Measurements from ENCODE around the gene VPS51. TPM values are rescaled to one million over a fixed set of nuclear protein-coding genes. Genes with fewer than 3 reads are reported as not detected.

Gene VPS51
- total RNA-seq, 4 donors from 2014 or later, result 96.1 to 447 (median 140) TPM

DNA sequence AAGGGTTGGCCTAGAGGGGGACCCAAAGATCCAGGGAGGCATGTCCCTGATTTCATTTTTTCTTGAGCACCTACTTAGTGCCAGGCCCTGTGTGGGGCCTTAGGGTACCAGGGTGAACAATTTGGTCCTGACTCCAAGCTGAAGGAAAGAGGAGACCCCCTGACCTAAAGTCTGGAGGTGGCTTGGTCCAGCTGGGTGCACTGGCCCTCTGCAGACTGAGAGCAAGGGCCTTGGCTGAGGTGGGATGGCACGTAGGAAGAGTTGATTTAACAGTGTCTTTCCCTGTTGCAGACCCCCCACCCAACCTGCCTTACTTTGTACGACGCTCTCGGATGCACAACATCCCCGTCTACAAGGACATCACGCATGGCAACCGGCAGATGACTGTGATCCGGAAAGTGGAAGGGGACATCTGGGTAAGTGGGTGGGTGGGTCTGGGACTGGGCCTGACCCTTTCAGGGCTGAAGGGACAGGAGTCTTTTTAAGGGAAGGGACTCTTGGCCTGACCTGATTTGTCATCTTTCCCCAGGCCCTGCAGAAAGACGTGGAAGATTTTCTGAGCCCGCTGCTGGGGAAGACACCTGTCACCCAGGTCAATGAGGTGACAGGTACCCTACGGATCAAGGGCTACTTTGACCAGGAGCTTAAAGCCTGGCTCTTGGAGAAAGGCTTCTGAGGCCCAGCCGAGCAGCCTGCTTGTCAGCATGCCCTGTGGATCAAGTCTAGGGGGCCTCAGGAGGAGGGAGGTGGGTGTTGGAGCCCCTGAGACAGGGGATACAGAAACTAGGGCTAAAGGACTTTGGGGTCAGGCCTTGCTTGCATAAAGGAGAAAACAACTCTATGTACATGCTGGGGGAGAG is 29.4 kb downstream of the VPS51 start:
- Histone ChIP-seq H3K27me3 (no peaks in the 10 kb centered on the region), H3K27ac (no peak overlapping the region), H3K36me3 (no peaks in the 10 kb centered on the region), H3K9me3 (no peaks in the 10 kb centered on the region), H3K4me3 (no peak overlapping the region), H3K4me1 (peaks cover 5 to 9% of the 10 kb centered on the region in 2 donors)
- intact Hi-C loops (cut with DNase I; ENCODE audit: low total_unique reads), result no loop called here
- DNase-seq, result no peak
- TF ChIP-seq, protein P1, sequence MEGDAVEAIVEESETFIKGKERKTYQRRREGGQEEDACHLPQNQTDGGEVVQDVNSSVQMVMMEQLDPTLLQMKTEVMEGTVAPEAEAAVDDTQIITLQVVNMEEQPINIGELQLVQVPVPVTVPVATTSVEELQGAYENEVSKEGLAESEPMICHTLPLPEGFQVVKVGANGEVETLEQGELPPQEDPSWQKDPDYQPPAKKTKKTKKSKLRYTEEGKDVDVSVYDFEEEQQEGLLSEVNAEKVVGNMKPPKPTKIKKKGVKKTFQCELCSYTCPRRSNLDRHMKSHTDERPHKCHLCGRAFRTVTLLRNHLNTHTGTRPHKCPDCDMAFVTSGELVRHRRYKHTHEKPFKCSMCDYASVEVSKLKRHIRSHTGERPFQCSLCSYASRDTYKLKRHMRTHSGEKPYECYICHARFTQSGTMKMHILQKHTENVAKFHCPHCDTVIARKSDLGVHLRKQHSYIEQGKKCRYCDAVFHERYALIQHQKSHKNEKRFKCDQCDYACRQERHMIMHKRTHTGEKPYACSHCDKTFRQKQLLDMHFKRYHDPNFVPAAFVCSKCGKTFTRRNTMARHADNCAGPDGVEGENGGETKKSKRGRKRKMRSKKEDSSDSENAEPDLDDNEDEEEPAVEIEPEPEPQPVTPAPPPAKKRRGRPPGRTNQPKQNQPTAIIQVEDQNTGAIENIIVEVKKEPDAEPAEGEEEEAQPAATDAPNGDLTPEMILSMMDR (IDR thresholded peaks at IDR 0.05), result no peak
- TF ChIP-seq POLR2A (IDR thresholded peaks at IDR 0.05), result no peak

DNA sequence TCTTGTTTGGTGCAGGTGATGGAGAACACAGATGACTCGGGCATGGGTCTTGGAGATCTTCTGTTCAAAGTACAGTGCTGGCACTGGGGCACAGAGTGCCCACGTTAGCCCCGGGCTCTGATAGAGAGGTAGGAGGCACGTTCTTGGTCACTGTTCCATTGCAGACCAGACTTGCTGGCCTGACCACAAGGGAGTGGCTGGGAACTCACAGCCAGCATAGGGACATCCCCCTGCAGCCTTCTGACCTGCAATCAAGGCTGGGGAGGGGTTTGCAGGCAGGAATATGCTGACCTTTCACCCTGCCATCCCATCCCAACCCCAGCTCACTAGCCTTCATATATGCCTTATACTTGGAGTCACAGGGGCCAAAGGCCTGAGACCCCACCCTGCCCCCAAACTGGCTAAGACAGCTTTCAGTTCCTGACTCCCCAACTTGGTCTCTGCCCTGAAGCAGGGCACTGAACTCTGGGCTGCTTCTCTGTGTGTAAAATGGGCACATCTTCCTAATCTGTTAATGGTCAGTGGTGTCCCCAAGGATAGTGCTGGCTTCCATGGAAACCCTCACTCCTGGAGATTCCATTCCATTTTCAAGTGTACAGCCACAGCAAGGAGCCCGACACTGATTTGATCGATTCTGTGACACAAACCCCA is 30.7 kb downstream of the VPS51 start:
- intact Hi-C loops (cut with DNase I; ENCODE audit: low total_unique reads), result no loop called here
- H3K4me1 ChIP-seq, result no peaks in the 10 kb centered on the region
- DNase-seq, result no peak
- no peaks in the 10 kb centered on the region for H3K9me3 ChIP-seq
- H3K4me3 ChIP-seq, result no peak overlapping the region
- H3K36me3 ChIP-seq, result no peaks in the 10 kb centered on the region
- TF ChIP-seq, protein P1 (IDR thresholded peaks at IDR 0.05), result no peak
- no peak for TF ChIP-seq POLR2A (IDR thresholded peaks at IDR 0.05)
- no peaks in the 10 kb centered on the region for H3K27me3 ChIP-seq
- no peak overlapping the region for H3K27ac ChIP-seq

DNA sequence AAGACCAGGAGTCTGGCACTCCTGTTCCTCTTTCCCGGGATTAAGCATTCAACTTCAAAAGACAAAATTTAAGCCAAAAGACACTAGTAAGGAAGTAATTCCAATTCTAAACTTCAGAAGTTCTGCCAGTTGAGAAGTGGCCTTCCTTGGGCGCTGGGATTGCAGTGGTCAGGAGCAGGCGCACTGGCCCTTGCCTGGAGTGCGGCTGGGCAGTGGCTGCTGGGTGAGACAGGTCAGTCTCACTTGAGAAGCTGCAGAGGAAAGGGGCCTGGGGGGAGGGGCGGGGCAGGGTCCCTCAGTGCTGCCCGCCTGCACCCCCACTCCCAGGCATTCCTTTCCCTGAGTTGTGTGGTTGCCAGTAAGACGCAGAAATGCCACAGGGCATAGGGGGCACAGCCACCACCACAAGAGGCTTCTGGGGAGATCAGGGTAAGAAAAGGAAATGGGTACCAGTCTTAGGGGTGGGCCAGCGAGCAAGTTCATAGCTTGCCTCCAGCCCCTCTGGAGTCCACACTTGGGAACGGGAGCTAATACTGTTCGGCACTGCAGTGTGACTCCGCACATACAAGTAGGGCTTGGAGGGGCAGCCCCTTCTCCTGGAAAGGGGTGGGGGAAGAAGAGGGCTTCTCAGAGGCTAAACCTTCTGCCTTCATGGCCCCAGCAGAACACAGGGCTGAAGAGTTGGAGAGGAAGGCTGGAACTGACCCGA is 31.6 kb downstream of the VPS51 start:
- intact Hi-C loops (cut with DNase I; ENCODE audit: low total_unique reads), result no loop called here
- Histone ChIP-seq H3K27ac (no peak overlapping the region), H3K4me1 (no peaks in the 10 kb centered on the region), H3K9me3 (no peaks in the 10 kb centered on the region), H3K27me3 (no peaks in the 10 kb centered on the region), H3K4me3 (no peak overlapping the region), H3K36me3 (no peaks in the 10 kb centered on the region)
- no peak for DNase-seq
- no peak for TF ChIP-seq POLR2A (IDR thresholded peaks at IDR 0.05)
- TF ChIP-seq, protein P1 (IDR thresholded peaks at IDR 0.05), result no peak

DNA sequence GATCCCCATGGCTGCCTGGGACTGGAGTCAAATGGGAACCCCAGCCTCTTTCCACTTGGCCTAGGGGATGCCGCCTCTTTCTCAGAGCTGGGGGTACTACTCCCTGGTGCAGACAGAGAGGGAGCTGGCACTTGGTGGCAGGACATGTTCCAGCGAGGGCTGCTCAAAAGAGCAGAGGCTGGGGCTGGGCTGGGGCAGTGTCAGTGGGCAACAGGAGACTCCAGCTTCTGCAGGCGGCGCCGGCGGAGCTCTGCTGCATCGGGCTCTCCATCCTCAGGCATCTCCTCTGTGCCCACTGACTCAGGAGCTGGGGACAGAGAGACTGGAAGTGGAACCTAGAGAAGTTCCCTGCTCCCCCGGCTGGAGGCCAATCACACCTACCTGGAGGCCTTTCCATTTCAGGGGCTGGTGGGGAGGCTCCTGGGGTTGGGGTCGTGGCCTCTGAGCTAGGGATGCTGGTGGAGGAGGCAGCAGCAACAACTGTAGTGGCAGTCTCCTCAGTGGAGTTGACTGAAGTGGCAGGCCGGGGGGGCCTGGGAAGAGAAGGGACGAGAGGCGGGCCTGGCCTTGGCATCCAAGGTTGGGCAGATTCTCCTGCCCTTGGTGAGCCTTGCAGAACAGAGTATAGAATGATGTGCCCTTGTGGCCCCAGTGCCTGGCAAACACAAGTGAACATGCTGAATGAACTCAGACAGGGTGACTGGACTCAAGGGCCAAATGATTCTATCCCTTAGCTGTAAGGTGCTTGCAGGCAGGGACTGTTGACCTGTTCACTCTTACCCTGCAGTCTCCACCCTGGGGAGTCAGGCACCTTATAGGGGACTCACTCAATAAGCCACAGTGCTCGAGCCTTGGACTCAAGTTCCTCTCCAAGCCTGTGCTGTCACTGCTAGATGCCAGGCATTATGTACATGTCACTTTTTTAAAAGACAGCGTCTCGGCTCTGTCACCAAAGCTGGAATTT is 32.5 kb downstream of the VPS51 start:
- no peaks in the 10 kb centered on the region for H3K36me3 ChIP-seq
- no peak for TF ChIP-seq POLR2A (IDR thresholded peaks at IDR 0.05)
- TF ChIP-seq, protein P1 (IDR thresholded peaks at IDR 0.05), result no peak
- H3K9me3 ChIP-seq, result no peaks in the 10 kb centered on the region
- no peaks in the 10 kb centered on the region for H3K27me3 ChIP-seq
- no peak for DNase-seq
- peaks cover 0 to 4% of the 10 kb centered on the region in 2 donors for H3K4me1 ChIP-seq
- intact Hi-C loops (cut with DNase I; ENCODE audit: low total_unique reads), result no loop called here
- no peak overlapping the region for H3K27ac ChIP-seq
- H3K4me3 ChIP-seq, result no peak overlapping the region
